Mucosa of stomach (tissue), 1 donor: ENCODE results near the gene PATJ.
"Not testable (repeated sequence)": the region's sequence is repeated elsewhere in the genome, so short reads cannot be mapped to it uniquely, and the experiment has no call there.

Experiments
- H3K27me3 ChIP-seq: one replicate; pipeline ENCODE4 v1.7.0; 2013; ENCODE audit warnings: mild to moderate bottlenecking, low read length; ENCODE audit not compliant: control insufficient read depth, insufficient read depth
- H3K36me3 ChIP-seq: one replicate; pipeline ENCODE4 v1.7.0; 2013; ENCODE audit warnings: low read length; ENCODE audit not compliant: control insufficient read depth, insufficient read depth
- H3K4me1 ChIP-seq: one replicate; pipeline ENCODE4 v1.7.0; 2013; ENCODE audit warnings: mild to moderate bottlenecking, low read length; ENCODE audit not compliant: control insufficient read depth, insufficient read depth
- H3K4me3 ChIP-seq: one replicate; pipeline ENCODE4 v1.7.0; 2013; ENCODE audit warnings: low read length
- H3K9ac ChIP-seq: one replicate; pipeline ENCODE4 v1.7.0; 2013; ENCODE audit warnings: mild to moderate bottlenecking, low read length, moderate library complexity
- H3K9me3 ChIP-seq: one replicate; pipeline ENCODE4 v1.7.0; 2013; ENCODE audit warnings: mild to moderate bottlenecking, low read length, moderate library complexity; ENCODE audit not compliant: control insufficient read depth
- donor health status: Pancreatic carcinoma.

The PATJ gene

GRCh38 chr1:61808321-61808720 is 66.0 kb downstream of the PATJ start:
- Histone ChIP-seq H3K27me3 (no peaks in the 10 kb centered on the region), H3K9me3 (no peaks in the 10 kb centered on the region), H3K9ac (no peak overlapping the region), H3K4me1 (no peaks in the 10 kb centered on the region), H3K4me3 (no peak overlapping the region), H3K36me3 (no peaks in the 10 kb centered on the region)

GRCh38 chr1:61808968-61809367 is 66.7 kb downstream of the PATJ start:
- Histone ChIP-seq H3K9ac (no peak overlapping the region), H3K9me3 (no peaks in the 10 kb centered on the region), H3K36me3 (no peaks in the 10 kb centered on the region), H3K4me3 (no peak overlapping the region), H3K4me1 (no peaks in the 10 kb centered on the region), H3K27me3 (no peaks in the 10 kb centered on the region)

GRCh38 chr1:61812916-61813315 is 70.6 kb downstream of the PATJ start:
- H3K27me3 ChIP-seq, result no peaks in the 10 kb centered on the region
- H3K4me1 ChIP-seq, result no peaks in the 10 kb centered on the region
- H3K9ac ChIP-seq, result no peak overlapping the region
- H3K9me3 ChIP-seq, result no peaks in the 10 kb centered on the region
- H3K4me3 ChIP-seq, result no peak overlapping the region
- H3K36me3 ChIP-seq, result no peaks in the 10 kb centered on the region

- Histone ChIP-seq H3K4me1 (no peaks in the 10 kb centered on the region), H3K36me3 (no peaks in the 10 kb centered on the region), H3K9ac (no peak overlapping the region), H3K4me3 (no peak overlapping the region), H3K9me3 (no peaks in the 10 kb centered on the region), H3K27me3 (no peaks in the 10 kb centered on the region)
Measured at GRCh38 chr1:61816191-61816590, 73.9 kb downstream of the PATJ start.

- H3K4me3 ChIP-seq, result no peak overlapping the region
- H3K27me3 ChIP-seq, result no peaks in the 10 kb centered on the region
- no peaks in the 10 kb centered on the region for H3K9me3 ChIP-seq
- no peak overlapping the region for H3K9ac ChIP-seq
- no peaks in the 10 kb centered on the region for H3K4me1 ChIP-seq
- H3K36me3 ChIP-seq, result peaks cover 3% of the 10 kb centered on the region
Measured at GRCh38 chr1:61818992-61819391, 76.7 kb downstream of the PATJ start.

GRCh38 chr1:61819421-61819820 is 77.1 kb downstream of the PATJ start:
- Histone ChIP-seq H3K36me3 (peaks cover 3% of the 10 kb centered on the region), H3K4me1 (peaks cover 2% of the 10 kb centered on the region), H3K9ac (no peak overlapping the region), H3K4me3 (no peak overlapping the region), H3K9me3 (no peaks in the 10 kb centered on the region), H3K27me3 (no peaks in the 10 kb centered on the region)

- no peak overlapping the region for H3K4me3 ChIP-seq
- peaks cover 3% of the 10 kb centered on the region for H3K36me3 ChIP-seq
- peaks cover 12% of the 10 kb centered on the region for H3K4me1 ChIP-seq
- no peaks in the 10 kb centered on the region for H3K27me3 ChIP-seq
- no peak overlapping the region for H3K9ac ChIP-seq
- no peaks in the 10 kb centered on the region for H3K9me3 ChIP-seq
Measured at GRCh38 chr1:61825393-61825792, 83.1 kb downstream of the PATJ start.

GRCh38 chr1:61828805-61829204 is 86.5 kb downstream of the PATJ start:
- H3K36me3 ChIP-seq, result no peaks in the 10 kb centered on the region
- no peak overlapping the region for H3K9ac ChIP-seq
- H3K4me3 ChIP-seq, result no peak overlapping the region
- no peaks in the 10 kb centered on the region for H3K9me3 ChIP-seq
- no peaks in the 10 kb centered on the region for H3K27me3 ChIP-seq
- H3K4me1 ChIP-seq, result peaks cover 12% of the 10 kb centered on the region

GRCh38 chr1:61836649-61837048 is 94.4 kb downstream of the PATJ start:
- peaks cover 16% of the 10 kb centered on the region for H3K4me1 ChIP-seq
- H3K27me3 ChIP-seq, result no peaks in the 10 kb centered on the region

GRCh38 chr1:61837607-61838006 is 95.3 kb downstream of the PATJ start:
- H3K4me1 ChIP-seq, result peaks cover 16% of the 10 kb centered on the region
- H3K27me3 ChIP-seq, H3K9me3 ChIP-seq, H3K36me3 ChIP-seq, H3K4me3 ChIP-seq, H3K9ac ChIP-seq: not testable (repeated sequence)

More at GRCh38 chr1:61836649-61837048, 94.4 kb downstream of the PATJ start:
- Histone ChIP-seq H3K4me3 (no peak overlapping the region), H3K36me3 (no peaks in the 10 kb centered on the region), H3K9me3 (no peaks in the 10 kb centered on the region), H3K9ac (no peak overlapping the region)

- Histone ChIP-seq H3K36me3 (no peaks in the 10 kb centered on the region), H3K27me3 (no peaks in the 10 kb centered on the region), H3K9me3 (no peaks in the 10 kb centered on the region), H3K9ac (no peak overlapping the region), H3K4me3 (no peak overlapping the region), H3K4me1 (peaks cover 16% of the 10 kb centered on the region)
Measured at GRCh38 chr1:61839679-61840078, 97.4 kb downstream of the PATJ start.

GRCh38 chr1:61842036-61842435 is 99.8 kb downstream of the PATJ start:
- H3K4me1 ChIP-seq, result peaks cover 16% of the 10 kb centered on the region
- no peak overlapping the region for H3K9ac ChIP-seq
- H3K27me3 ChIP-seq, result no peaks in the 10 kb centered on the region
- no peak overlapping the region for H3K4me3 ChIP-seq
- no peaks in the 10 kb centered on the region for H3K36me3 ChIP-seq
- H3K9me3 ChIP-seq, result no peaks in the 10 kb centered on the region

GRCh38 chr1:61842863-61843514 is 100.7 kb downstream of the PATJ start:
- Histone ChIP-seq H3K4me1 (peaks cover 9% of the 10 kb centered on the region), H3K4me3 (no peak overlapping the region), H3K9me3 (no peaks in the 10 kb centered on the region), H3K27me3 (no peaks in the 10 kb centered on the region), H3K9ac (no peak overlapping the region), H3K36me3 (no peaks in the 10 kb centered on the region)
